UCSD-AML1 (cell line): ENCODE data around the gene JAKMIP2.
"Not testable (repeated sequence)": the region's sequence is repeated elsewhere in the genome, so short reads cannot be mapped to it uniquely, and the experiment has no call there.

Experiments used
- DNase-seq: peaks from one replicate; lab custom pipeline; 2025; ENCODE audit not compliant: unreplicated experiment; lab: John Stamatoyannopoulos, UW

The JAKMIP2 gene

GRCh38 chr5:147617711-147618350, 164.7 kb downstream of the JAKMIP2 start:
- DNase-seq = no peak

GRCh38 chr5:147617191-147617606, 165.3 kb downstream of the JAKMIP2 start:
- no peak for DNase-seq

GRCh38 chr5:147616421-147616820, 166.1 kb downstream of the JAKMIP2 start:
- no peak for DNase-seq

- no peak for DNase-seq
These were observed 169.2 kb downstream of the JAKMIP2 start for GRCh38 chr5:147613359-147613758.

- DNase-seq = no peak
These were observed 171.0 kb downstream of the JAKMIP2 start for GRCh38 chr5:147611483-147611882.

GRCh38 chr5:147610798-147611197, 171.7 kb downstream of the JAKMIP2 start:
- DNase-seq = no peak

- no peak for DNase-seq
These were observed 180.9 kb downstream of the JAKMIP2 start for GRCh38 chr5:147601652-147602051.

GRCh38 chr5:147591120-147591519, 191.4 kb downstream of the JAKMIP2 start:
- no peak for DNase-seq

GRCh38 chr5:147590096-147590495, 192.4 kb downstream of the JAKMIP2 start:
- no peak for DNase-seq

- no peak for DNase-seq
These were observed 195.7 kb downstream of the JAKMIP2 start for GRCh38 chr5:147586832-147587231.

GRCh38 chr5:147586221-147586620, 196.3 kb downstream of the JAKMIP2 start:
- no peak for DNase-seq

GRCh38 chr5:147582272-147582671, 200.3 kb downstream of the JAKMIP2 start:
- DNase-seq = not testable (repeated sequence)

- DNase-seq = not testable (repeated sequence)
These were observed 202.1 kb downstream of the JAKMIP2 start for GRCh38 chr5:147580418-147580817.

- no peak for DNase-seq
These were observed 204.1 kb downstream of the JAKMIP2 start for GRCh38 chr5:147578228-147579024.

GRCh38 chr5:147576646-147577535, 205.6 kb downstream of the JAKMIP2 start:
- peak; percentile 15 for DNase-seq

- no peak for DNase-seq
These were observed 206.9 kb downstream of the JAKMIP2 start for GRCh38 chr5:147575598-147575997.

GRCh38 chr5:147573211-147573610, 209.3 kb downstream of the JAKMIP2 start:
- DNase-seq = no peak

GRCh38 chr5:147568710-147569406, 213.7 kb downstream of the JAKMIP2 start:
- DNase-seq = no peak

GRCh38 chr5:147567917-147568598, 214.5 kb downstream of the JAKMIP2 start:
- DNase-seq = no peak

GRCh38 chr5:147565524-147565923, 217.0 kb downstream of the JAKMIP2 start:
- no peak for DNase-seq
